GM18909 (cell line): ENCODE results near the gene ME3.
"Not testable (repeated sequence)": the region's sequence is repeated elsewhere in the genome, so short reads cannot be mapped to it uniquely, and the experiment has no call there.

Source experiments
- ATAC-seq: cut with Tn5 transposase; IDR thresholded peaks from one replicate; pipeline ENCODE4 v1.9.1; 2021; ENCODE audit warnings: mild to moderate bottlenecking; ENCODE audit not compliant: unreplicated experiment, poor library complexity

Gene ME3

DNA sequence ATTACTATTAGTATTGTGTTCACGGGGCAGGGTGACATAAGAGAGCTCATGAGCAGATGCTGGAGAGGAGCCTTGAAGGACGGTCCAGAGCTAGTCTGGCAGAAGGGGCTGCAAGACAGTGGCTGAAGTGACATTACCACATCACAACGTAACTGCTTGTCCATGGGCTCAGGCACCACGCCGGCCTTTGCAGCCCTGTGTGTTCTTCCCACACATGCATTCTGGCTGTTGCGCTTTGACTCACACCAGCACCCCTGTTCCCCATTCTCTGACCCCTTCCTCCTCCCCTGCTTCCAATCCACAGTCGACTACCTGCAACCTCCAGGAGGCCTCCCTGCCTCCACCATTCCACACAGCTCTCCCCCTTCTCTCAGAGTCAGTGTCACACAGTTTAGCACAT, 103.3 kb downstream of the ME3 start:
- ATAC-seq, result no peak

DNA sequence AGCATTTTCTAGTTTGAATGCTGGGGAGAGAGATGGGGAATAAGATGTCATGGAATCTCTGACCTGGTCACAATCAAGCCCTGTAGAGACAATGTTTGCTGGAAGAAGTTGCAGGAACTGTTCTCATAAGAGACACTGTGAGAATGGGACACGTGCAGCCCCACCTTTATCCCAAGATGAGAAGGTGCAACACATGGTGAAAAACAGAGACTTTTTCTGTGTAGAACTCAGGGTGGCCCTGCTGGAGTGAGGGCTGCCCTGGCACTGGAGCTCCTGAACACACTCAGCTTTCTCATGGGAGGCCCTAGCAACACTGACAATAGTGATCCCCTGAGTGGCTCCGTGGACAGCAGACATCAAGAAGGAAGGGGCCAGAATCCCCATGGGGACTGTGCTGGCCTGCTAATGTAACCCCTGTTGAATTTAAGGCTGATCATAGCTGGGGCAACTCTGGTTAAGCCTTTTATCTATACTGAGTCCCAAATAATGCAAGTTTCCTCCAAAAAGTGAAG, 106.6 kb downstream of the ME3 start:
- no peak for ATAC-seq

DNA sequence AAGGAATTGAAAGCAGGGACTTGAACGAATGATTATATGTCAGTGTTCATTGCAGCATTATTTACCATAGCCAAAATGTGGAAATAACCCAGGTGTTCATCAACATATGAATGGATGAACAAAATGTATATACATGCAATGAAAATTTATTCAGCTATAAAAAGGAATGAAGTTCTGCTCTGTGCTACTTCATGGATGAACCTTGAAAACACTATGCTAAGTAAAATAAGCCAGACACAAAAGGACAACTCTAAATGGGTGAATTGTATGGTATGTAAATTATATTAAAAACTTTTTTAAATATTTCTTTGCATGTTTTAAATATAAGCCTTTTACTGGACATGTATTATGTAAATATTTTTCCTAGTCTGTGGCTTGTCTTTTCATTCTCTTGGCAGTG, 107.0 kb downstream of the ME3 start:
- no peak for ATAC-seq

DNA sequence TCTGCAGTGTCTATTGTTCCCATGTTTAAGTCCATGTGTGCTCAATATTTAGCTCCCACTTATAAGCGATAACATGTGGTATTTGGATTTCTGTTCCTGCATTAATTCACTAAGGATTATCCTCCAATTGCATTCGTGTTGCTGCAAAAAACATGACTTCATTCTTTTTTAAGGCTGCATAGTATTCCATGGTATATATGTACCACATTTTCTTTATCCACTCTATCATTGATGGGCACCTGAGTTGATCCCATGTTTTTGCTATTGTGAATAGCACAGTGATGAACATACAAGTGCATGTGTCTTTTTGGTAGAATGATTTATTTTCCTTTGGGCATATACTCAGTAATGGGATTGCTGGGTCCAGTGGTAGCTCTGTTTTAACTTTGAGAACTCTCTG, 109.6 kb downstream of the ME3 start:
- not testable (repeated sequence) for ATAC-seq

DNA sequence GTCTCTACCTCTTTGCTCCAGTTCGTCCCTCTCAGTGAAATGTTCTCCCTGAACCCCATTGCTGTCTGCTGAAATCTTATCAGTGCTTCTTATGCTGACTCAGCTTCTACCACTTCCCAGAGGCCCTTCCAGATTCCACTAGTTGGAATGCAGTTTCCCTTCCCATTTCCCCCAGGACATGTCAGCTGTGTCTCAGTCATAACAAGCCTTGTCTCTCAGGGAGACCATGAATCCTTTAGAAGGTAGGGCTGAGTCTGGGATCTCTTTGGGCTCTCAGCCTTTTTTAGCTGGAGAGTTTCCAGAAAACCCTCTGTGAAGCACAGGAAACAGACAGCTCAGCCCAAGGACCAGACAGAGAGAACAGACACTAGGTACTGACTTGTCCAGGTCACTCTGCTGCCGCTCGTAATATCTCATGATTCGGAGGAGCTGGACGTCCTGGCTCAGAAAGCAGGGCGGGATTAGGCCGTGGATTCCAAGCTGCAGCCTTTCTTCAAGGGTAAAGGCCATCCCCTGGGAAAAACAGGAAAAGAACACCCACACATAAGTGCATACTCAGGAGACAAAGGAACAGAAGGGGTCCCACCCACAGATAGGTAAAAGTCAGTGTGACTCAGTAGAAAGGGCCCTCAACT, 113.0 kb downstream of the ME3 start:
- ATAC-seq, result no peak

DNA sequence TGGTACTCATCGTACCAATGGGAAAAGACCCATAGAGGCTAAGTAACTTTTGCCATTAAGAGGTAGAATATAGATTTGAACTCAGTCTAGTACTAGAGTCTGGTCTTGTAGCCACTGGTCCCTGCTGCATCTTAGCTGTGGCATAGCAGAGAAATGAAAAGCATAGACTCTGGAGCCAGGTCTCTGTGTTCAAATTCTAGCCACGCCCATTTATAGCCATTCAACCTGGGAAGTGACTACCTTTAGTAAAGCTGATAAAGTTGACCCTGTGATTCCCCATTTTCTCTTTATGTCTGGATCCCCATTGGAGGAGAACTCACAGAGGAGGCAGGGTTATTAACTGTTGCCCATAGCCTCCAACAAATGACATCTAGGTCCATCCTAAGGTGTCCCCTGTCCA, 113.6 kb downstream of the ME3 start:
- no peak for ATAC-seq

DNA sequence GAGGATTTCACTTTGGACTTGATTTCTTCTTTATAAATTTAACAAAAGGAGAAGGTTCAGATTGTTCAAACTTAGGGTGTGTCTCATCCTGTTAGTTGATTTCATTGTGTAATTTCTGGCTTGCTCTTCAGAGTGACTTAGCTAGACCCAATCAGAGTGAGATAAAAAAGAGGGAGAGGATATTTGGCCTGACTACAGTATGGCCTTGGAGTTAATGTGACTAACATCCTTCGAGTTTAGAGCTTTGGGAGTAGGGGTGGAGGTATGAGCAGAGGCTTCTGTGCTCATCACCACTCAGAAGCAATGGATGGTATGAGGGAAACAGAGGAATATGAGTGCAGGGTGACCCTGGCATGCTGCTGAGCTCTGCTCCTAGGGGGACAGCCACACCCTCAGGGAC, 114.2 kb downstream of the ME3 start:
- ATAC-seq, result no peak

DNA sequence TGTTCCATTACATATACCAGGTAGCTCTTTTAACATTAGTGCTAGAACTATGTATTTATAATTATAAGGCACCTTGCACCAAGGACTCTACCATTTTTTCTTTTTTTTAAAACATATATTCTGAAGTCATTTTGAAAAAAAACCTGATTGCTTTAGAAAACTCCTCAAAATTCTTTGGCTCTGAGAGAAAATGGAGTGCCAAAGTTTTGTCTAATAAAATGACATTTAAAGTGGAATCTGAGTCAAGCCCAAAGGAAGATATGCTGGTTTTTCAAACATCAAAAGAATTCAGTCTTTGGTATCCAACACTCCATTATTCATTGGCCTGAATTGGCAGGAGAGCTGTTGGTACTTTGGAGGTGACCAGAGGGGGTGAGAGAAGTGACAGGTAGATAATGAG, 116.5 kb downstream of the ME3 start:
- no peak for ATAC-seq

DNA sequence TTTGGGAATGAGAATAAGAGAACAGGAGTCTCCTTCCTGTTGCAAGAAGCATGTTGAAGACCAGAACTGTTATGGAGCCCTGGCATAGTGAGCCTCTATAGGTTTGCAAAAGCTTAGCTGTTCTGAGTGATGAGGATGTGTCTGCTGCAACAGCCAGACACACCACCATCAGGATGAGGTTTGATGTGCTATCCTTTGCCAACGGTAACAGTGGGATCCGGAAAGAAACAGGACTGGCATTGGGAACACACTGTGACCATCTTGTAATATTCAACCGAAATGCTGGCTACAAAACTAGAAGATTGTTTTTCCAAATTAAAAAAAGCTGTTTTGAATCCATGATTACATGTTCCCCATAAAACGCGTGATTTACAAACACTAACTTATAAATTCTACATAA, 117.0 kb downstream of the ME3 start:
- no peak for ATAC-seq

DNA sequence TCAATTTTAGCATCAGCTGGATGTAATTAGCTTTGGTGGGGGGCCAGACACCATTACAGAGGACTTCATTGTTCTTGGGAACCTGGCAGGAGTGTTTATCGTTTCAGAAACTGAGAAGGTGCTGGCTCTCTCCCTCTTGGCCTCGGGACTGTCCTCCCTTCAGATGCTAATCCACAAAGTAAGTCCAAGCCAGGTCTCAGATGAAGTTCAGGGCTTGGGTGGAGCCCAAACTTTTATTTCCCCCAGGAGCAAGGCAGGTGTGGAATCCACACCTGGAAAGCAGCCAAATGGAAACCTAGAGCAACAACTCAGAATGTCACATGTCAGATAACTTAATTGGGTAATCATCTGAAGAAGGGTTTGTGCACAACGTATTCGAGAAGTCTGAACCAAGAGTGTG, 119.2 kb downstream of the ME3 start:
- ATAC-seq, result no peak

DNA sequence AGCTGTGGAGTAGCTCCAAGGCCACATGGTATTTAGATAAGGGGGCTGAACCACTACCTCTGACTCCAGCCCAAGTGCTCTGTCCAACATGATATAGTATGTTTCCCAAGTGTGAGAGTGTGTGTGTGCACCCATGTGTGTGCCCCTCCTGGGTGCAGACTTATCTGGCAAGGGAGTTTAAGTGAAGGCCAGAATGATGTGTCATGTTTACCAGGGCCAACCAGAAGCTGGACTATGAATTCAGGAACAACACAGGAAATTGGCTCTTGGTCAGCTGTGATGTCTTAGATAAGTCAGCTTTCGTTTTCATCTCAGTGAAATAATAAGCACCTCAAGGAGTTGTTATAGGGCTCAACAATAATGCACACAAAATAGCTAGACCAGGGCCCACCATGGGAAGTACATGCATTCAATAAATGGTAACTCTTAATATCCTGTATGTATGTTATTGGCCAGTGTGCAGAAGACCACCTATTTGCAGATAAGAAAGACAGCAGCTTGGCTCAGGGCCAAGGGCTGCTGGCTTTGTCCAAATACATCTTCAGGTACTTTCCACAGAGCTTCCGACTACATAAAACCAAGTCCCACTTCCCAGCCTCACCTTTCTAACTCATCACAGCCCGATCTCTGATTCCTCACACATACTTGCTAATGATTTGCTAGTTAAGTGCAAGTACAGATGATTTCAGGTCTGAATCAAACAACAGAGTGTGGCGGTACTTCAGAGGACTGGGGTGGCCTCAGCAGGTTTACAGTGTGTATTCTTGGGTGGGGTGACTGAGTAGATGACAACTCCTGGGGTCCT, 120.9 kb downstream of the ME3 start:
- peak; percentile 75 for ATAC-seq

DNA sequence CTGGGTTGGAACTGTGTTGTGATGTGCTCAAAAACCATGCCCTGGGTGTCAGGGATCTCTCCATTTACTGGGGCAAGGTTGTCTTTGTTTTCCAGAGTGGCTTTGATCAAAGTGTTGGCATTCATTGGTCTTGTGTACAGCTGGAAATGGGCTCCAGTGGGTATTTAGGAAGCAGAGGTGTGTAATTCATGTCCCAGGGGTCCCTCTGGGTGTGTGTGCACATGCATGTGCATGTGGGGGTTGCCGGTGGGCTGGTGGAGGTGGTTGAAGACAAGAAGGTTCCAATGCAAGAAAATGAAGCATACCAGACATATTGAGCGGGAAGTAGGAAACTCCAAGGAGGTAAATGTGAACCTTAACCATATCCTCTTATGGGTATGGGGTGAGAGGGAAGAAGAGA, 121.7 kb downstream of the ME3 start:
- ATAC-seq, result no peak

DNA sequence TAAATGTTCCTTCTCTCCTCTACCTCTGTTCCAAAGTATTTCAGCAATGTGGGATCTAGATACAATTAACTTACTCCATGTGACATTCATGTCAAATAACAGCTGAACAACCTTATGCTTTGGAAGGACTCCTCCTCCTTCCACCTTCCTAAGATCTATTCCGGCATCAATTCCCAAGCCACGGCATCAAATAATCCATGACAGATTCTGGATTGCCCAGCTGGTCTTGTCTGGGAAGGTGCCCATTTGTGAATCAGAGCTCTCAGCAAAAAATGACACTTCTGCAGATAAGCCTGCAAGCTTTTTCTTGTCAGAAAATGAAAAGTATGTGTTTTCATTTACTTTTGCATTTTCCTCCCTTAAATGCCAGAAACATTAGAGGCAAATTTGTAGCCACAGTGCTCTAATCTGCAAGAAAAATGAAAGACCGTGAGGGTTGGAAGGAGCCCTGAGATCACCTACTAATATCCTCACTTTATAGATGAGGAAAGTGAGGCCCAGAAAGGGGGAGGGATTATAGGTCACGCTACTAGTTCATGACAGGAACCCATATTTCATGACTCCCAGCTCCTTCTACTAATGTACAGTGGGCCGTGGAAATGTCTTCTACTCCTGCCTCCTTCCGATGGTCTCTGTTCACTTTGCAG, 124.0 kb downstream of the ME3 start:
- ATAC-seq, result no peak

DNA sequence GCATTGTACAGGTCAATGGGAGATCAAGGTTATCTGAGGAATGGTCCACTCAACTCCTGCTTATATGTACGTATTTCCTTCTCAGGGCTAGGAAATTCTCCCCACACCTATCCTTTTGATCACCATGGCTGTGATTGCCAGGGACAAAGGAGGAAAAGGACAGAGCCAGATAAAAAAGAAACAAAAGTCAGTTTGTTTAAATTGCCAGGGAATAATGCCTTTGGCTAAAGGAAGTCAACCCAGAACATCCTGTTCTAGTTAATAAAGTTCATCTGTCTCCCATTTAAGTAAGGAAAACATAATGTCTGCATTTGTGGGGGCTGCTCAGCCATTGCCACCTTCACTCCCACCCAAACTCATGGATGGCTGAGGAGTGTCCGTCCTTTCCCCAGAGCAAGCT, 124.7 kb downstream of the ME3 start:
- no peak for ATAC-seq

DNA sequence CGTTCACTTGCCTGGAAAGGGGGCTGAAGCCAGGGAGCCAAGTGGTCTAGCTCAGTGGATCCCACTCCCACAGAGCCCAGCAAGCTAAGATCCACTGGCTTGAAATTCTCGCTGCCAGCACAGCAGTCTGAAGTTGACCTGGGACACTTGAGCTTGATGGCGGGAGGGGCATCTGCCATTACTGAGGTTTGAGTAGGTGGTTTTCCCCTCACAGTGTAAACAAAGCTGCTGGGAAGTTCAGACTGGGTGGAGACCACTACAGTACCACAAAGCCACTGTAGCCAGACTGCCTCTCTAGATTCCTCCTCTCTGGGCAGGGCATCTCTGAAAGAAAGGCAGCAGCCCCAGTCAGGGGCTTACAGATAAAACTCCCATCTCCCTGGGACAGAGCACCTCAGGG, 131.1 kb downstream of the ME3 start:
- not testable (repeated sequence) for ATAC-seq

DNA sequence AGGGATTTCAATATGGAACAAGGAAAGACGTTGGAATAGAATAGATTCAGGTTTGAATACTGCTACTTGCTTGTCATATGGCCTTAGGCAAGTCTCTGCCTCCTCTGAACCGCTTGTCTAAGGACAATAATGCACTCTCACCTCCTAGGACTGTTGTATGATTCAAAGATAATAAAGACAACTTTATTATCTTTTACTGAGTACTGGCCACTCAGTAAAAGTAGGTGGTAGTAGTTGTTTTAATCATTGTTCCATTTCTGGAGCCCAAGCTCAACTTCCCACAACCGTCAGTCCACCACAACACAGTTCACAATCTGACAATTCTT, 134.2 kb downstream of the ME3 start:
- ATAC-seq, result no peak

DNA sequence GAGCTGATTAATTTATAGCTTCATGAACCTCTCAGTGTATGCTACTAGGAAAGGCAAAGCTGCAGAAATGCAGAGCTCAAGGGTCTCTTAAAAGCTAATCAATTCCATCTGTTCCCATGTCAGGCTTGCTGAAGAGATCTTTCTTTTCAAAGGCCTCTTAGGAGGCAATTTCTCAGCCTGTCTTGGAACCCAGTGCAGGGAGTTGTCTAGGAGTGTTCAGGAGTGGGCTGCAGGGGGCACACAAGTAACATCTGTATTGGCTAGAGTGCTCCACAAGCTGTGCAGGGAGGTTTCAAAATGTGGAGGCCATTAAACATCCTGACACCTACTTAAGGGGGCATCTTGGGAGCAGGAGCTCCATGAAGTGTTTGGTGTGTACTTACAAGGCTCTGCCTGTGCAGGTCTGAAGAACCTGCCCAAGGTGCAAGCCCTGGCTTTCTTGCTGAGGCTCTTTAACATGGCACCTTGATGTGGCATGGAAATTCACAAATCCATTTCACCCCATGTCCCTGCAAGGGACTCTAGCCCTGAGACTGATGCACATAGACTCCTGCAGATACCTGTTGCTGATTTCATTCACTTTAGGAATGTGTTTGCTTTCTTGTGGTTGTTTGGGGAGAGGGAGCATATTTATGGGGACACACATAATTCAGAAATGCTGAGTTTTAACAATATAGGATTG, 134.7 kb downstream of the ME3 start:
- ATAC-seq, result no peak

DNA sequence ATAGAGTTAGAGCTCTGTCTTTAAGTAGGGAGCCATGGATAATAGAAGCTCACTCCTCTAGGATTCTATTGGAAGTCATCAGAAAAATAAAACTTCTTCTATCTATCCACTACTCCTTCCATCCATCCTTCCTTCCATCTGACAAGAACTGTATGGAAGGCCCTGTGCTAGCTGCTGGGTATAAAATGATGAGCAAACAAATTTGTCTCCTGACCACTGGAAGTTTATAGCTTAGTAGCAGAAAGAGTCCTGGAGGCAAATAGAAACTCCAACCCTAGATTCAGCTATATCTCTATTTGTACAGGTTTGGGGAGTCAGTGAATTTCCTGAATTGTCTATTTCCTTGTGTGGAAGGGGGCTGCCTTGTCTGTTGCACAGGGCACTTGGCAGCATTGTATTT, 136.6 kb downstream of the ME3 start:
- no peak for ATAC-seq

DNA sequence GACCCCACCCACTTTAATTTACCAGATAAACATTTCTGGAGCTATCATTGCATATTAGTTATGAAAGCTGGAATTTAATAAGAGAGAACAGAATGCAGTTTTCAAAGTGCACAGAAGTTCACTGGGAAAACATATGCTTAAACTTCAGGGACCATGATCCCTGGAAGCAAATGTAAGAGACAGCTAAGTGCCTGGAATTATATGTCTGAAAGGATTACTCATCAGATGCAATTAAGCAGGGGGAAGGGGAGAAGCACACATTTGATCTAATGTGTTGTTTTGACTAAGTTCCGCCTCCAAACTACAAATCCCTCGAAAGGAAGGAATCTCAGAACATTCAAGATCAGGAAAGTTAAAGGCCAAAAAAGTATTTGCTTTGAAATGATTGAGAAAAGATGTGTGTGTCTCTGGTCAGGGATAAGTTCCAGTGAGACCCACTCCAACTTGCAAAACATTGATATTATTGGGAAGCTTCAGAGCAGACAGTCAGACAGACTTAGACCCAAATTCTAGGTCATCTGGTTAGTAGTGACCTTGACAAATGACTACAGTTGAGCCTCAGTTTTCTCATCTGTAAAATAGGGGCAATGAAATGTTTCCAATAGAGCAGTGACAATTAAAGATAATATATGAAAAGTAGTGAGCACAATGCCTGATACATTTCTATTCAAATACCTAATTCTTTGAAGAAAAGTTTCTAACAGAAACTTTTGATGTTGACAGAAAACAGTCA, 147.6 kb downstream of the ME3 start:
- ATAC-seq, result no peak
